HG03139 (cell line): Measurements from ENCODE around the gene RTP4.
"Not testable (repeated sequence)": the region's sequence is repeated elsewhere in the genome, so short reads cannot be mapped to it uniquely, and the experiment has no call there.

ENCODE experiments used
- ATAC-seq: cut with Tn5 transposase; IDR thresholded peaks from one replicate; pipeline ENCODE4 v1.9.1; 2021; ENCODE audit not compliant: unreplicated experiment

Gene RTP4

DNA sequence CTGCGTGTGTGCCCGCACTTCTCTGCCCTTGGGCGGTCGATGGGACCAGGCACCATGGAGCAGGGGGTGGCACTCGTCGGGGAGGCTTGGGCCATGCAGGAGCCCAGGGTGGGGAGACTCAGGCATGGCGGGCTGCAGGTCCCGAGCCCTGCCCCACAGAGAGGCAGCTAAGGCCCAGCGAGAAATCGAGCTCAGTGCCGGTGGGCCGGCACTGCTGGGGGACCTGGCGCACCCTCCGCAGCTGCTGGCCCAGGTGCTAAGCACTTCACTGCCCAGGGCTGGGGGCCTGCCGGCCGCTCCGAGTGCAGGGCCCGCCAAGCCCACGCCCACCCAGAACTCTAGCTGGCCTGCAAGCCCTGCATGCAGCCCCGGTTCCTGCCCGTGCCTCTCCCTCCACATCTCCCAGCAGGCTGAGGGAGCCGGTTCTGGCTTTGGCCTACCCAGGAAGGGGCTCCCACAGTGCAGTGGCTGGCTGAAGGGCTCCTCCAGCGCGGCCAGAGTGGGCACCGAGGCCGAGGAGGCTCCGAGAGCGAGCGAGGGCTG, 553 bp upstream of the RTP4 start:
- ATAC-seq: peak; percentile 5

DNA sequence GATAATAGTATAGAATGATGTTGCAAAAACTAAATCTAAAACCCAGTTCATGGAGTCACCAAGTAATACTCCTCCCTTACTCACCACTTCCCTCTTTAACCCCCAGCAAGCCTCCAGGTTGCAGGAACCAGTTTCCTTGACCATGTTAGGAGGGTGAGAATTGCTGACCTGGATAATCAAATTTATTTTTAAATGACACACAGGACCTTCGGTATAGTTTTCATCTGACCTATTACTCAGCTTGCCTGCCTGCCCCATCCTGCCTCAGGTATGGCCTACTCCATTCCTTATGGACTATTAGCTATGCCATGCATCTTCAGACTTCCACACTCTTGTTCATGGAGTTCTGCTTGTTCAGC, 883 bp downstream of the RTP4 start:
- peak; percentile 37 for ATAC-seq

DNA sequence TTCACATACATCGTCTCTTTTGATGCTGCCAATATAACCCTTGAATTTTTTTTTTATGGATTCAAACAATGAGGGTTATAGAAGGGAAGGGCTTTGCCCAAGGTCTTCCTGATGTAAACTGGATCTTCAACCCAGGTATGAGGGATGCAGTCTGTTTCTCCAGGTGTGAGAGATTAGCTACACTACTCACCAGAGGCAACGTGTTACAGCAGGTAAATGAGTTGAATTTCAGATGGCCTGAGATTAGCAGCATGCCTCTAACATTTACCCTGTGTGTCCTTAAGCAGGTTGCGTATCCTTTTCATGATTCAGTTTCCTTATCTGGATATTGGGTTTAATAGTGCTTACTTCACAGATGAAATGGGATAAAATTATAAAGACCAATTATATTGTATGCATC, 1.9 kb downstream of the RTP4 start:
- no peak for ATAC-seq

DNA sequence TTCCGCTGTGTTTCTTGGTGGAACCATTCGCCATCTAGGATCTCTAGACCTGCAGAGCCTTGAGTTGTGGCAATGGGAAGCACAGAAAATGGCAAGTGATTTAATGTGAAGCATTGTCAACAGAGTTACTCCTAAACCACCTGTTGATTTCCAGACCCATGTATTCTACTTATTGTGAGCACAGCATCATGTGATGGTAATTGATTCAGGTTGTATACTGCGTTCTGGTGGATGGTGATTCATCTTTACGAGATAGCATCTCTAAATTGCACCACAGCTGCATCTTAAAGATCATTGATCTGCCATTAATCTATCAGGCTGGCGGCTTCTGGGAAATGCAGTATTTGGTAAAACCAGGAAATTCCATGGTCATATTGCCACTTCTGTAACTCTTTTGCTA, 7.4 kb downstream of the RTP4 start:
- ATAC-seq: no peak

DNA sequence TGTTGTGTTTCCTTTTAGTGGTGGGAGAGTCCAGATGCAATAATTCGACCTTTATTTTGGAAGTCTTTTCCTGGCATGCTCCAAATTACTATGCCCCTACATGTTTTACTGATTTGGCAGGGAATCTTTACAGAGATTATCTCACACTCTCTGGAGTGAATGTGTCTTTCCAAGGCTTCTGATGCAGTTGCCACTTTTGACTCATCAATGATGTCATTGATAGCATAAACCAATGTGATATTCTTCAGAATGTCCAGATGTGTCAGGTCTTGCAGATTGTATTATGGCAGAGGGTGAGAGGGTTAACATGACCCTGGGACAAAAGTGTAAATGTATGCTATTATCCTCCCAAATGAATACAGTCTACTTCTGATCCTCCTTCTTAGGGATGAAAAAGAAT, 9.7 kb downstream of the RTP4 start:
- ATAC-seq: no peak

DNA sequence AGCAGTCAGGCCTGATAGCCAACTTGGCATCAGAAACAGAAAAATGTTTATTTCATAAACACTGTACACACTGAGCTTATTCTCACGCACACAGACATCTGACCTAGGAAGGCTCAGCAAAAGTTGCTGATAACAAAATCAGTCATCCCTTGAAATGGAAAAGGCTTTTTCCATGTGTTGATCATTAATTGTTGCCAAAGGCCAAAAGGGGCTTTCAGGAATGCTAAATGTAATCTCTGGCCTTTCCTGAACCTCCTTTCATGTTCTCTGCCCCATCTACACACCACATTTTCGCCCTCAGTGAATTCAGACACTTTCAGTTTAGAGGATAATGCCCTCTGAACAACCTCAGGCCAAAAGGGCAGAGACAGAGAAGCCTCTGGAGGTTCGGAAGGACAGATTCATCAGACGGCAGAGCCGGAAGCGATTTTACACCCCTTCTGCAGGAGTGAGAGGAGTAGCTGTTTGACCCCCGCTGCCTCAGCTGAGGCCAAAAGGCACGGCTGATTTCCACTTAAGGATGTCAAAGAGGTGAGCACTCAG, 14.5 kb downstream of the RTP4 start:
- ATAC-seq: no peak

DNA sequence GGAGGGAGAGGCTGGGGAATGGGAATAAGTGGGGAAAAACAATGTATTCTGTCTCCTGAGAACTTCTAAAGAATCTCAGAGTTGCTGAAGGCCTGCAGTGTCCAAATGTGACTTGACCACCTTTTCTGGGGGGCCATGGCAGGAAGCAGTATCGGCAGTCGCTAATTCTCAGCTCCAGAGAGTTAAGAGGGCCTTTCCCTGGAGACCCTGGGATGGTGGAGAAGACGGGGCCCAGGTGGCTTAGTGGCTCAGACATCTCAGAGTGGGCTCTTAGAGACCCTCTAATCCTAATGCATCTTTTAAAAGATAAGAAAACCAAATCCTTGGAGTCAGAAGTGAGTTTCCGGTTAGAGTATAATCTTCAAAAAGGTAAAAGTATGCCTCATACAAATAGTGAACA, 15.1 kb downstream of the RTP4 start:
- no peak for ATAC-seq

DNA sequence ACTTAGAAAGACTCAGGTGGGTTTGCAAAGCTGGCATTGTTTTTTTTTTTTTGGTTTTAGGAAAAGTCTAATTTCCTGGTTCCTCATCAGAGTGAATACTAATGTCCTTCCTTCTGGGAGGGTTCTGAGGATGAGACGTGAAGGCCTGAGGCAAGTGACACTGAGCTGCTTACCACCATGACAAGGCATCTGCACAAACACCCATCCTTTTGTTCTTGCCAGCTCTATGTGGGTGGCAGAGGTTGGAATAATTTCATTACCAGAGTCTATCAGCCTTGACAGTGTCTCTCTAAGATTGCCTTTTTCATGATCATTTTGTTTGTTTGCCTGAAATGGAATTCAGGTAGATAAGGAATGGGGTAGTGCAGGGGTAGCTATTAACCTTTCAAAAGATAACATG, 17.1 kb downstream of the RTP4 start:
- no peak for ATAC-seq

DNA sequence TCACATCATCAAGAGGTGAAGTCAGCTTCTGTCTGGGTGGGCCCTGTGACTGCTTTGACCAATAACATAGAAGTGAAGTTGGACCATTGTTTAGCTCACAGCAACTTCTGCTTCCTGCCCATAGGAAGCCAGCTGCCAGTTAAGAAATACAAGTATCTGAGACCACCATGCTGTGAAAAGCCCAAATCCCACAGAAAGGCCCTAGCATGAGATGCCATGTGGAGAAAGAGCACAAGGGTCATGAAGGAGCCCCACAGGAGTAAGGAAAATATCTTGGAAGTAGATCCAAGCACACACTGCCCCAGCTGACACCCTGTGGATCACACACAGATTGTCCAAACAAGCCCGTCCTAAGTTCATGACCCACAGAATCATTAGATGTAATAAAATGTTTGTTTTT, 28.5 kb downstream of the RTP4 start:
- ATAC-seq: no peak

DNA sequence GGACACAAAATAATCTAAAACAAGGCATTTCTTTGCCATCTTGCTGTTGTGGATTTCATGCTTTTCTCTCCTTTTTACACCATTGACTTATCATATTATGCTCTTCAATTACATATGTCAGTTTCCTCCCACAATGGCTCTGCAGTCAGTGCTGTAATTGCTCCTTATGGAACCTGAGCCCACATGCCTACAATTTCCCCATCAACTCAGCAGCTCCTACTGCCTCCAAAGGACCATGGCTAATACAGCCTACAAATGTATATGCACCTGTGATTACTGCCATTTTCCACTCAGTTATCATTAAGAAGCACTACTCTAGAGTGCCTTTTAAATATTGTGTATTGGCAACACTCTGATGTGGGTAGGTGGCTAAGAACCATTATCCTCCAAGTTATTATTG, 30.8 kb downstream of the RTP4 start:
- no peak for ATAC-seq

DNA sequence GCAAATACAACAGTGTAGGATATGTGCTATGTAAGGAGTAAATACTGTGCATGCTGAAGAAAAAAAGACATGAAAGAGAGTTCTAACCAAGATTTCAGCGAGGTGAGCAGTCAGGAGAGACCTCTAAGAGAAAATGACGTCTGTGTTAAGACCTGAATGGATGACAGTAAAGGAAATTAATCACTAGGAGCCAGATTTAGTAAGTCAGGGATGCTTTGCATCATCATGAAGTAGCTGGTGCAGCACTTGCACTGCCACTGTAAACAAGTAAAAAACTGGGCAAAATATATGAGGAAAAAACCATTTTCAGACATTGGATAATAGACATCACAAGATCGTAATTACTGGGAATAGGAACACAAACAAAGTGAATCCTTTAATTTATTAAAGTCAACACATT, 32.6 kb downstream of the RTP4 start:
- ATAC-seq: no peak

DNA sequence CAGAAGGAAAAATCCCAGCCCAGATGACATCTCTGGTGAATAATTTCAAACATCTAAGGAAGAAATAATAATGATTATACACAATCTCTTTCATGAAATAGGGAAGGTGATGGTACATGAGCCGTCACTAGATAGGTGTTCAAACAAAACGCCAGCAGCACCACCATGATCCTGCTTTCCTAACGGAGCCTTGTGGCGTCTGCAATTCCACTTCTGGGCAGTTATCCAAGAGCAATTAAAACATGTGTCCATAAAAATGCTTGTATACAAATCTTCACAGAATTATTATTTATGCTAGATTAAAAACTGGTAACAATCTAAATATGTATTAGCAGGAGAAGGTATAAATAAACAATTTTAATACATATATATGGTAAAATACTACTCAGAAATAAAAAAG, 33.7 kb downstream of the RTP4 start:
- no peak for ATAC-seq

DNA sequence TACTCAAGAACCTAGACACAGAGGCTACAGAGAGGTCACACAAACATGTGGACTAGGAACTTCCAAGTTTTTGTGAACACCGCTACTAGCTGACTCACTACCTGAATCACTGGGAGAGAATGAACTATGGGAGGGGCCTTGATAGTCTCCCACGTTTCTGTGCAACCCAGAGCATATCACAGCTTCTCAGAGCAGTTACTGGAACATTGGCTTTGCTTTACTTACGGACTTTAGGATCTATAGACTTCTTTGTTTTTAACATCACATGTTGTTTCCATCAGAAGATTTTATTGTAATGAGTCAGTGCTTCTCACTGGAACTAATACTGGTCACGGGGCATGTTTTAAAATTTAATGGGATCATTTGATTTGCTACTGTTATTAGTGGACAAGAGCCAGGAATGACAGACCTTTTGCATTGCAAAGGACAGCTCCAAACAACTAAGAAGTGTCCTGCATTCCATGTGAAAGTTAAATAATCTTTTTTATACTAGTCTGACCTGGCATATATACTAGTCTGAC, 35.6 kb downstream of the RTP4 start:
- ATAC-seq: no peak

DNA sequence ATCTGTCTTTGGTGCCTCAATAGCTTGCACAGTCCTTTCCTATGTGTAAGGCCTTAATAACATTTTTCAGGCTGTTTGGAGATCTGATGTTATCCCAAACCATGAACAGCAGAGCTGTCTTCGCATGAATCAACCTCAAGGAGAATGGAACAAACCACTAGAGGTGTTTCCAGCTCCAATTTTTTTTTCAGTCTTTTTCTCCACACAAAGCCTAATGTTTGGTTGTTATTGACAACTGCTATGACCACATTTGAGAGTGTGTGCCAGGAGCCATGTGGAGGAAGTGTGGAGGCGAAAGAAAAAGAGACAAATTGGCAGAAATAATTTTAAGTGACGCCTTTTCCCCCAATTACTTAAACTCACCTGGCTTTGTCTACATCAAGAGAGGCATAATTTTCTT, 38.7 kb downstream of the RTP4 start:
- ATAC-seq: no peak

DNA sequence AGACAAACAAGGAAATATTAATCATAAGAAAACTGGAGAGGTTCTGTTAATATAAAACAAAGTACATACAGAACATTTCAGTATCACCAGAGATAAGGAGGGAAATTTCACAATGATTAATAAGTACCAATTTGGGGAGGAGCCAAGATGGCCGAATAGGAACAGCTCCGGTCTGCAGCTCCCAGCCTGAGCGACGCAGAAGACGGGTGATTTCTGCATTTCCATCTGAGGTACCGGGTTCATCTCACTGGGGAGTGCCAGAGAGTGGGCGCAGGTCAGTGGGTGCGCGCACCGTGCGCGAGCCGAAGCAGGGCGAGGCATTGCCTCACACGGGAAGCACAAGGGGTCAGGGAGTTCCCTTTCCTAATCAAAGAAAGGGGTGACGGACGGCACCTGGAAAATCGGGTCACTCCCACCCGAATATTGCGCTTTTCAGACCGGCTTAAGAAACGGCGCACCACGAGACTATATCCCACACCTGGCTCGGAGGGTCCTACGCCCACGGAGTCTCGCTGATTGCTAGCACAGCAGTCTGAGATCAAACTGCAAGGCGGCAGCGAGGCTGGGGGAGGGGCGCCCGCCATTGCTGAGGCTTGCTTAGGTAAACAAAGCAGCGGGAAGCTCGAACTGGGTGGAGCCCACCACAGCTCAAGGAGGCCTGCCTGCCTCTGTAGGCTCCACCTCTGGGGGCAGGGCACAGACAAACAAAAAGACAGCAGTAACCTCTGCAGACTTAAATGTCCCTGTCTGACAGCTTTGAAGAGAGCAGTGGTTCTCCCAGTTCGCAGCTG, 44.0 kb downstream of the RTP4 start:
- ATAC-seq: not testable (repeated sequence)
